Measurements from ENCODE around the gene FYB1. TPM values are rescaled to one million over a fixed set of nuclear protein-coding genes. Genes with fewer than 3 reads are reported as not detected.

Gene FYB1
- total RNA-seq, 2 donors from 2014 or later: not detected

DNA sequence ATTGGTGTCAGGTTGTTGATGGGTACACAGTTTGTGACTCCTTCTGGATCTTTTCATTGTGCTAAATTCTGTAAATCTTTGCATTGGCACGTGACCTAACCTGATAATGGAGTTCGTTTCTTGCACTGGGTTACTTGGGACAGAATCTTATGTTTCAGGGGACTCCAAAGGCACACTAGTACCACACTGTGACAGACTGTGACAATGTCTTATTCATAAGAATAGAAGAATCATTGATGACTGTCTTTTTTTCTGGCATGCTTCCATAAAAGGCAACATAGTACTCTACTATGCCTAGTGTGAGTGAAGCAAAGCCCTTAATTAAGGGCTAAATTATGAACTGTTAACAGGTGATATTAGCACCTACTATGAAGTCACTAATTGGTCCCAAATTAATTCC is 109.8 kb downstream of the FYB1 start:
- H3K27me3 ChIP-seq (ENCODE audit: control insufficient read depth, insufficient read depth, low read length, poor library complexity, severe bottlenecking): no peaks in the 10 kb centered on the region
- TF ChIP-seq CTCF (conservative IDR thresholded peaks at IDR 0.05): no peak
- H3K36me3 ChIP-seq (ENCODE audit: control insufficient read depth, insufficient read depth, low read length): no peaks in the 10 kb centered on the region
- WGBS, 2 experiments (ENCODE audit: insufficient coverage in 1 of 2, insufficient read length in 1 of 2): 86% methylated on average over 2 of the region's 2 CpGs; no CpG with 5 or more reads in 1 of the 2 experiments
- no peaks in the 10 kb centered on the region for H3K27me3 Mint-ChIP-seq (ENCODE audit: insufficient read depth)
- no peak overlapping the region for H3K4me3 ChIP-seq (ENCODE audit: low read length)
- no peak overlapping the region for H3K27ac Mint-ChIP-seq
- no peaks in the 10 kb centered on the region for H3K36me3 Mint-ChIP-seq (ENCODE audit: low read depth)
- no peaks in the 10 kb centered on the region for H3K9me3 ChIP-seq (ENCODE audit: control insufficient read depth, low read length)
- no peak overlapping the region for H3K9ac ChIP-seq (ENCODE audit: extremely low read depth, low read length, poor library complexity, severe bottlenecking)
- no peak overlapping the region for H3K27ac ChIP-seq (ENCODE audit: low read depth, low read length)
- DNase-seq: no peak
- no peaks in the 10 kb centered on the region for H3K4me1 Mint-ChIP-seq
- H3K9me3 Mint-ChIP-seq: no peaks in the 10 kb centered on the region
- H3K4me1 ChIP-seq (ENCODE audit: control insufficient read depth, insufficient read depth, low read length): no peaks in the 10 kb centered on the region
- no peak overlapping the region for H3K4me3 Mint-ChIP-seq

DNA sequence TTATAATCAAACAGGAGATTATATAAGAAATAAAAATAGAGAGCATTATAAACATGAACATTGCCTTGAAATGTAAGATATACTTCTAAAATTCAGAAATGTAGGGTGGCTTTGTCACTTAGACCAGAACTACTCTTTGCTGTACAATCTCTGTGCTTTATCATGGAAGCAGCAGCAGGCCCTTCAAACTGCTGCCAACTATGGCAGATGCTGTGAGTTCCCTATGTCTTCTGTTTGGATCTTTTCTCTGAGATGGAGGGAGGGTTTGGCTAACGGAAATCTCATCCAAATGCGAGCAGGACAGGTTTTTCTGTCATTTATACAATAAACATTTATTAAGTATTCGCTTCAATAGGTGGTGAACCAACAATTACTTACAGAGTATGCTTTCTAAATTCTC is 110.4 kb downstream of the FYB1 start:
- no peaks in the 10 kb centered on the region for H3K27me3 Mint-ChIP-seq (ENCODE audit: insufficient read depth)
- no peaks in the 10 kb centered on the region for H3K4me1 Mint-ChIP-seq
- Histone ChIP-seq H3K36me3 (ENCODE audit: control insufficient read depth, insufficient read depth, low read length) (no peaks in the 10 kb centered on the region), H3K27ac (ENCODE audit: low read depth, low read length) (no peak overlapping the region), H3K4me1 (ENCODE audit: control insufficient read depth, insufficient read depth, low read length) (no peaks in the 10 kb centered on the region), H3K9ac (ENCODE audit: extremely low read depth, low read length, poor library complexity, severe bottlenecking) (no peak overlapping the region), H3K4me3 (ENCODE audit: low read length) (no peak overlapping the region), H3K27me3 (ENCODE audit: control insufficient read depth, insufficient read depth, low read length, poor library complexity, severe bottlenecking) (no peaks in the 10 kb centered on the region), H3K9me3 (ENCODE audit: control insufficient read depth, low read length) (no peaks in the 10 kb centered on the region)
- no peak for DNase-seq
- no peak overlapping the region for H3K4me3 Mint-ChIP-seq
- TF ChIP-seq CTCF (conservative IDR thresholded peaks at IDR 0.05): no peak
- no peak overlapping the region for H3K27ac Mint-ChIP-seq
- no peaks in the 10 kb centered on the region for H3K9me3 Mint-ChIP-seq
- whole genome bisulfite sequencing, 2 experiments (ENCODE audit: insufficient coverage in 1 of 2, insufficient read length in 1 of 2): 80 to 93% methylated on average over 1 to 2 of the region's 3 CpGs
- H3K36me3 Mint-ChIP-seq (ENCODE audit: low read depth): no peaks in the 10 kb centered on the region

DNA sequence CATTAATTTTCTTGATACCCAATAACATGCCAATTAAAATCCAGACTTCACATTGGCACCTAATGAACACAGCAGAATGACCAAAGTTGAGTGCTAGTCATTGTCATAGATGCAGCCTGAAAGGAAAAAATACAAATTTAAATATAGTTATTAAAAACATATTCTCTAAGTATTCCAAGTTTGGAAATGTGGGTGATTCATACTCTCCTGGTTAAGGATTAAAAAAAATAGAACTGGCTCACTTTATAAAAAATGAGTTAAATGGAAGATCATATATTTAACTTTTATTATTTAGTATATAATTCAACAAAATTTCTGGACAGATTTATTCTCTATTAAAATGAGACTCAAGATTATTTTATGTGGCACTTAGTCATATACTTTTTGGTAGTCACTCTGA is 112.0 kb downstream of the FYB1 start:
- no peak for TF ChIP-seq CTCF (conservative IDR thresholded peaks at IDR 0.05)
- no peak for DNase-seq
- H3K27me3 Mint-ChIP-seq (ENCODE audit: insufficient read depth): no peaks in the 10 kb centered on the region
- no peaks in the 10 kb centered on the region for H3K36me3 ChIP-seq (ENCODE audit: control insufficient read depth, insufficient read depth, low read length)
- no peak overlapping the region for H3K4me3 ChIP-seq (ENCODE audit: low read length)
- no peaks in the 10 kb centered on the region for H3K36me3 Mint-ChIP-seq (ENCODE audit: low read depth)
- H3K9me3 Mint-ChIP-seq: no peaks in the 10 kb centered on the region
- no peak overlapping the region for H3K27ac Mint-ChIP-seq
- no peaks in the 10 kb centered on the region for H3K27me3 ChIP-seq (ENCODE audit: control insufficient read depth, insufficient read depth, low read length, poor library complexity, severe bottlenecking)
- no peaks in the 10 kb centered on the region for H3K9me3 ChIP-seq (ENCODE audit: control insufficient read depth, low read length)
- no peaks in the 10 kb centered on the region for H3K4me1 Mint-ChIP-seq
- no peak overlapping the region for H3K9ac ChIP-seq (ENCODE audit: extremely low read depth, low read length, poor library complexity, severe bottlenecking)
- H3K27ac ChIP-seq (ENCODE audit: low read depth, low read length): no peak overlapping the region
- no peaks in the 10 kb centered on the region for H3K4me1 ChIP-seq (ENCODE audit: control insufficient read depth, insufficient read depth, low read length)
- no peak overlapping the region for H3K4me3 Mint-ChIP-seq
